H1 (cell line): ENCODE data around the gene KLK7. TPM values are rescaled to one million over a fixed set of nuclear protein-coding genes. Genes with fewer than 3 reads are reported as not detected.

Source experiments
- CTCF ChIA-PET: fragments of 300-600 bp; sonication (Branson Sonifier 250); formaldehyde crosslinking; loops from one replicate; lab custom pipeline; 2021; ENCODE audit not compliant: partially characterized antibody; lab: Charles Lee
- POLR2A ChIA-PET: fragments of 300-600 bp; sonication (Branson Sonifier 250); formaldehyde crosslinking; loops from one replicate; lab custom pipeline; 2021; ENCODE audit warnings: inconsistent platforms; ENCODE audit not compliant: partially characterized antibody; lab: Charles Lee
- DNase-seq, 2 experiments: peaks; one replicate each; pipeline versions ENCODE4 v3.0.0 to v3.0.0-alpha.2; 2010 to 2022; ENCODE audit warnings: low spot score in 2 of 2, low read depth in 1 of 2, mixed read lengths in 1 of 2
- FAIRE-seq: peaks from 2 replicates; lab custom pipeline; 2011; peaks lifted over from hg19 to GRCh38; lab: Jason Lieb, UNC
- H2AFZ ChIP-seq: 2 replicates; pipeline ENCODE4 v1.8.1; 2012; ENCODE audit warnings: low read length, inconsistent platforms
- H2AK5ac ChIP-seq: 2 replicates; pipeline ENCODE4 v1.6.1; 2013; ENCODE audit warnings: low read depth, low read length
- H2BK120ac ChIP-seq: replicated peaks from 2 replicates; pipeline ENCODE3; 2013; ENCODE audit warnings: low read depth, low read length, inconsistent platforms
- H2BK12ac ChIP-seq: 2 replicates; pipeline ENCODE4 v1.6.1; 2013; ENCODE audit warnings: low read depth, low read length
- H2BK15ac ChIP-seq: 2 replicates; pipeline ENCODE4 v1.6.1; 2013; ENCODE audit warnings: low read length
- H2BK20ac ChIP-seq: 2 replicates; pipeline ENCODE4 v1.6.1; 2013; ENCODE audit warnings: low read length
- H2BK5ac ChIP-seq: 2 replicates; pipeline ENCODE4 v1.6.1; 2013; ENCODE audit warnings: low read depth, low read length
- H3K14ac ChIP-seq: 2 replicates; pipeline ENCODE4 v1.6.1; 2013; ENCODE audit warnings: inconsistent platforms; ENCODE audit not compliant: insufficient read length
- H3K18ac ChIP-seq: 2 replicates; pipeline ENCODE4 v1.6.1; 2013; ENCODE audit warnings: low read length; ENCODE audit errors: extremely low read depth
- H3K23ac ChIP-seq: 2 replicates; pipeline ENCODE4 v1.6.1; 2013; ENCODE audit warnings: inconsistent platforms; ENCODE audit not compliant: insufficient read length
- H3K23me2 ChIP-seq: 2 replicates; pipeline ENCODE4 v1.6.1; 2013; ENCODE audit warnings: low read depth, low read length
- H3K27ac ChIP-seq: 2 replicates; pipeline ENCODE4 v1.6.1; 2011; ENCODE audit warnings: low read depth, low read length, inconsistent platforms
- H3K27me3 ChIP-seq, 4 experiments: replicated peaks in 1 of 4; 1 replicate in 1 of 4; 2 replicates in 3 of 4; pipeline versions ENCODE4 v1.6.1 to v1.8.1; 2011 to 2013; ENCODE audit warnings: low read length in 3 of 4, mild to moderate bottlenecking in 3 of 4, inconsistent platforms in 2 of 4, mixed read lengths in 2 of 4, moderate library complexity in 1 of 4; ENCODE audit not compliant: control insufficient read depth in 3 of 4, insufficient read depth in 3 of 4; ENCODE audit errors: extremely low read depth in 1 of 4
- H3K36me3 ChIP-seq, 4 experiments: 2 replicates each; pipeline versions ENCODE4 v1.6.1 to v1.8.1; 2011 to 2013; ENCODE audit warnings: mild to moderate bottlenecking in 4 of 4, low read length in 3 of 4, moderate library complexity in 2 of 4, control low read depth in 1 of 4, inconsistent platforms in 1 of 4; ENCODE audit not compliant: insufficient read depth in 4 of 4, control insufficient read depth in 2 of 4
- H3K4ac ChIP-seq: replicated peaks from 2 replicates; pipeline ENCODE3; 2013; ENCODE audit warnings: low read length, low read depth, mixed read lengths, inconsistent platforms; ENCODE audit not compliant: insufficient read length
- H3K4me1 ChIP-seq, 4 experiments: replicated peaks in 1 of 4; 1 replicate in 1 of 4; 2 replicates in 3 of 4; pipeline versions ENCODE4 v1.6.1 to v1.8.1; 2011 to 2013; ENCODE audit warnings: low read length in 3 of 4, inconsistent platforms in 2 of 4, mixed read lengths in 1 of 4; ENCODE audit not compliant: insufficient read depth in 4 of 4, control insufficient read depth in 3 of 4
- H3K4me2 ChIP-seq, 2 experiments: 2 replicates each; pipeline versions ENCODE4 v1.6.1 to v1.8.1; 2011 to 2013; ENCODE audit warnings: low read depth in 2 of 2, low read length in 2 of 2, control low read depth in 1 of 2, inconsistent platforms in 1 of 2, mild to moderate bottlenecking in 1 of 2; ENCODE audit not compliant: insufficient read depth in 1 of 2
- H3K4me3 ChIP-seq, 4 experiments: fragments of 200-600, 300-600 bp in 1 of 4; sonication (generic), shearing (Covaris generic), sonication (Bioruptor Twin) in 1 of 4; 2 replicates each; pipeline versions ENCODE4 v1.5.1 to v1.8.1; 2011 to 2016; ENCODE audit warnings: low read length in 4 of 4, low read depth in 3 of 4, control low read depth in 2 of 4, inconsistent platforms in 2 of 4, mild to moderate bottlenecking in 2 of 4, mixed read lengths in 1 of 4, moderate library complexity in 1 of 4; ENCODE audit not compliant: insufficient read depth in 2 of 4; ENCODE audit errors: extremely low read depth in 1 of 4
- H3K56ac ChIP-seq: replicated peaks from 2 replicates; pipeline ENCODE3; 2013; ENCODE audit warnings: low read depth, mild to moderate bottlenecking, mixed read lengths, low read length, inconsistent platforms; ENCODE audit not compliant: insufficient read length
- H3K79me1 ChIP-seq: 2 replicates; pipeline ENCODE4 v1.6.1; 2013; ENCODE audit warnings: low read depth, low read length, control low read depth
- H3K79me2 ChIP-seq, 2 experiments: 2 replicates each; pipeline versions ENCODE4 v1.6.1 to v1.8.1; 2012 to 2013; ENCODE audit warnings: low read length in 2 of 2, mild to moderate bottlenecking in 2 of 2, inconsistent platforms in 1 of 2; ENCODE audit not compliant: insufficient read depth in 2 of 2, control insufficient read depth in 1 of 2
- H3K9ac ChIP-seq, 4 experiments: replicated peaks in 1 of 4; 1 replicate in 1 of 4; 2 replicates in 3 of 4; pipeline versions ENCODE4 v1.6.1 to v1.8.1; 2011 to 2013; ENCODE audit warnings: low read depth in 3 of 4, low read length in 3 of 4, control low read depth in 2 of 4, mild to moderate bottlenecking in 2 of 4, moderate library complexity in 2 of 4, inconsistent platforms in 1 of 4; ENCODE audit errors: extremely low read depth in 1 of 4
- H3K9me3 ChIP-seq, 2 experiments: 2 replicates each; pipeline versions ENCODE4 v1.6.1 to v1.8.1; 2012 to 2013; ENCODE audit warnings: mild to moderate bottlenecking in 2 of 2, moderate library complexity in 2 of 2, control low read depth in 1 of 2, inconsistent platforms in 1 of 2, low read depth in 1 of 2, low read length in 1 of 2, mixed read lengths in 1 of 2; ENCODE audit not compliant: insufficient read depth in 2 of 2
- H4K20me1 ChIP-seq, 2 experiments: replicated peaks in 1 of 2; 2 replicates each; pipeline versions ENCODE3 to v1.8.1; 2011 to 2013; ENCODE audit warnings: inconsistent platforms in 2 of 2, low read length in 2 of 2, mild to moderate bottlenecking in 1 of 2; ENCODE audit not compliant: insufficient read depth in 2 of 2, control insufficient read depth in 1 of 2
- H4K5ac ChIP-seq: 2 replicates; pipeline ENCODE4 v1.6.1; 2013; ENCODE audit warnings: low read length, low read depth, mixed read lengths, inconsistent platforms; ENCODE audit not compliant: insufficient read length
- H4K8ac ChIP-seq: 2 replicates; pipeline ENCODE4 v1.8.0; 2013; ENCODE audit warnings: mild to moderate bottlenecking, moderate library complexity, low read length, inconsistent platforms; ENCODE audit not compliant: insufficient read depth; ENCODE audit errors: extremely low read depth
- H4K91ac ChIP-seq: replicated peaks from 2 replicates; pipeline ENCODE3; 2013; ENCODE audit warnings: low read length, mixed read lengths, inconsistent platforms; ENCODE audit not compliant: insufficient read length
- BRCA1 ChIP-seq: IDR thresholded peaks from 2 replicates; pipeline ENCODE4 v1.6.1; 2012; ENCODE audit warnings: low read depth, low read length, improper control_type of control experiment
- CBX5 ChIP-seq: fragments of 300-800, 300-1000 bp; sonication (generic); IDR thresholded peaks from 2 replicates; pipeline ENCODE4 v1.7.1; 2016; ENCODE audit warnings: antibody characterized with exemption, low read length, low read depth
- EGR1 ChIP-seq: IDR thresholded peaks from 2 replicates; pipeline ENCODE4 v1.6.1; 2011; ENCODE audit warnings: low read depth, low read length, borderline replicate concordance
- JUN ChIP-seq: IDR thresholded peaks from 2 replicates; pipeline ENCODE4 v1.6.1; 2011; ENCODE audit warnings: low read depth, mild to moderate bottlenecking, improper control_type of control experiment, low read length
- POLR2AphosphoS5 ChIP-seq: IDR thresholded peaks from 2 replicates; pipeline ENCODE4 v1.6.1; 2011; ENCODE audit warnings: low read depth, low read length
- WGBS, 2 experiments: shearing (Covaris generic) in 1 of 2; methylation state at CpG; one replicate each; pipeline versions ENCODE4 v1.1.6 to v1.1.7; 2013 to 2015; ENCODE audit warnings: low lambda C conversion rate in 2 of 2, mixed read lengths in 2 of 2, inconsistent platforms in 1 of 2, low coverage in 1 of 2, missing lambda C conversion rate in 1 of 2; ENCODE audit not compliant: insufficient replicate concordance in 2 of 2, insufficient coverage in 1 of 2, insufficient read length in 1 of 2; ENCODE audit errors: extremely low coverage in 1 of 2, missing lambda C conversion rate in 1 of 2; 5-methylcytosine and 5-hydroxymethylcytosine counted together
- polyA plus RNA-seq, 7 experiments: library from polyadenylated mRNA; depleted of rRNA in 3 of 7; stranded (reverse) in 5 of 7; unstranded in 2 of 7; fragments of >200 nt in 5 of 7; fragments of 200-250 nt in 2 of 7; gene quantifications; 1 replicate in 5 of 7; 2 replicates in 1 of 7; 4 replicates in 1 of 7; pipeline versions ENCODE4 v1.2.1 to v1.2.3, GENCODE V29; 2011 to 2013; ENCODE audit warnings: missing spikeins in 2 of 7, mixed read lengths in 2 of 7
- total RNA-seq: library from RNA; stranded (reverse); fragmentation: NEBNext Ultra II Directional; extraction: Animal tissue kit (Norgen Biotek cat#: 25700); gene quantifications from 2 replicates; pipeline ENCODE4 v1.2.1, GENCODE V29; 2021

The KLK7 gene
- total and polyA plus RNA-seq, 2 of the 8 experiments (the other 6 are each of a cell fraction or from before 2014, with no cell fraction given): 0.73 to 1.4 TPM

DNA sequence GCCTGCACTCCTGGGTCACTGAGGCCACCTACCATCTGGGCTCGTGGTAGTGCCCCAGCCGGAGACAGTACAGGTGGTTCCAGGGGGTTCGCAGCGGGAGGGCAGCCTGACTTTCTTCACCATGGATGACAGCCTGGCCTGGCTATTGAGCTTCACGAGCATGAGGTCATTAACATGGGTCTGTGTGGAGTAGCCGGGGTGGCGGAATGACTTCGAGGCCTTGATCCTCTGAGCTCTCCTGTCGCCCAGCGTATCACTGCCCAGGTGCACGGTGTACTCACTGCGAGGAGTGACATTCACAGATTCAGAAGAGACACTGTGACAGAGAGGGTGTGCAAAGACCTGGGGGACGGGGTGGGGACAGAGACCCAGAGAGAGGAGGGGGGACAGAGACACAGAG is 3.5 kb downstream of the KLK7 start:
- no peak overlapping the region for H2BK20ac ChIP-seq
- FAIRE-seq (no peak), DNase-seq (no peak)
- peaks cover 3 to 30% (median 16%) of the 10 kb centered on the region in 4 experiments; a peak in 5 of 7 replicates for H3K4me1 ChIP-seq
- H3K27ac ChIP-seq: no peak overlapping the region
- no peaks in the 10 kb centered on the region for H3K79me1 ChIP-seq
- no peaks in the 10 kb centered on the region for H3K9me3 ChIP-seq
- TF ChIP-seq EGR1 (no peak), CBX5 (no peak), BRCA1 (no peak), JUN (no peak), POLR2AphosphoS5 (no peak)
- WGBS, 2 experiments: 65% methylated on average over 12 of the region's 13 CpGs; no CpG with 5 or more reads in 1 of the 2 experiments
- no peak overlapping the region for H2AFZ ChIP-seq
- no peaks in the 10 kb centered on the region for H4K20me1 ChIP-seq
- no peak overlapping the region for H2BK5ac ChIP-seq
- POLR2A ChIA-PET: interaction anchor here (0.7 to 1.1 kb wide), 3 partner anchors 14 to 37 kb away, joined by 3 to 4 read pairs (median 4); no protein-coding TSS in a partner anchor
- no peak overlapping the region for H2BK15ac ChIP-seq
- no peak overlapping the region for H3K4ac ChIP-seq
- no peak overlapping the region for H4K8ac ChIP-seq
- H3K56ac ChIP-seq: no peak overlapping the region
- no peak overlapping the region for H3K4me3 ChIP-seq
- peaks cover 2% of the 10 kb centered on the region; the same call in 1 of the 2 replicates for H3K23me2 ChIP-seq
- no peak overlapping the region for H2BK120ac ChIP-seq
- no peak overlapping the region; a peak in 1 of 7 replicates for H3K9ac ChIP-seq
- no peak overlapping the region for H2BK12ac ChIP-seq
- H3K18ac ChIP-seq: peak overlapping the region; percentile 60; the same call in 1 of the 2 replicates
- 0 out of 8 replicates have a peak, but pooled peaks cover 0 to 3% (median 0%) of the 10 kb centered on the region in 4 experiments for H3K36me3 ChIP-seq
- H2AK5ac ChIP-seq: no peak overlapping the region
- H4K91ac ChIP-seq: no peak overlapping the region
- H3K23ac ChIP-seq: no peak overlapping the region
- peak overlapping the region in 1 of 2 experiments; percentile 20; a peak in 1 of 4 replicates for H3K4me2 ChIP-seq
- no peak overlapping the region for H4K5ac ChIP-seq
- peaks cover 0 to 6% (median 1%) of the 10 kb centered on the region in 4 experiments; a peak in 2 of 7 replicates for H3K27me3 ChIP-seq
- no peaks in the 10 kb centered on the region for H3K79me2 ChIP-seq
- CTCF ChIA-PET: interaction anchor here (1.2 to 1.3 kb wide), 3 partner anchors 22 to 116 kb away, joined by 3 to 4 read pairs (median 3); no protein-coding TSS in a partner anchor
- H3K14ac ChIP-seq: no peak overlapping the region
